Measurements from ENCODE around the gene ZBTB25. TPM values are rescaled to one million over a fixed set of nuclear protein-coding genes. Genes with fewer than 3 reads are reported as not detected.

Gene ZBTB25
- total RNA-seq, 1 experiment from 2014 or later, result 6.0 TPM

DNA sequence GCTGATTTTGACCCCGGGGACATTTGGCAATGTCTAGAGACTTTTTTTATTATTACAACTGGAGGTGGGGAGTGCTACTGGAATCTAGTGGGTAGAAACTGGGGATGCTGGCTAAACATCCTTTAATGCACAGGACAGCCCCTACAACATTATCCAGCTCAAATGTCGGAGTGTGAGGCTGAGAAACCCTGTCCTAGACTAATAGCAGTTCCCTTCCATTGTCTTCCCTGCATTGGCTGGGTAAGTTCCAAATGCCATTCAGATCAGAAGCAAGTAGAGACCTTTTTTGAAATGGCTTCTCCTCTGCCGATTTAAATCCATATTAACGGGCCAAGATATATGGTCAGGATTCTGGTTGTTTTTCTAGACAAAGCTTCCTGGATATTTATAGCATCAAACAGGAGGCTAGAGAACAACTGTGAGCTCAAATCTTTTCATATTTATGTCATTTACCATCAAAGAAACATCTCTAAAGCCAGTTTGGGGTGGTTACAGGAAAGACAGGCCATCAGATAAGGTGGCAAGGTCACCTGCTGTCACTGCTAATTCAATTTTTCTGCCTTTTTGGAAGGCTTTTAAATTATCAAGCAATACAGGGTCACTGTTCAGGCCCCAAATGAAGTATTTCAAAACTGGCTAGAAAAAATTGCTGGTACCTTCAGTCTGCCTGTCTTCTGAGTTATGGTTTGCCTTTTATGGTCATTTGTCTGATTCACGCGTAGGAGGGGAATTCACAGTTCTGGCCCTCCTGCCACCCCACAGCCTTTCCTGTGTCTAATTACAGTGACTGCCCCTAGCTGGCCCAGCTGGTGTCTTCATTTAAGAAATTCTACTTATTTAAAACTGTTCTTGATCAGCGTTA is 58.4 kb downstream of the ZBTB25 start:
- DNase-seq (ENCODE audit: low read depth), result peak; percentile 84

DNA sequence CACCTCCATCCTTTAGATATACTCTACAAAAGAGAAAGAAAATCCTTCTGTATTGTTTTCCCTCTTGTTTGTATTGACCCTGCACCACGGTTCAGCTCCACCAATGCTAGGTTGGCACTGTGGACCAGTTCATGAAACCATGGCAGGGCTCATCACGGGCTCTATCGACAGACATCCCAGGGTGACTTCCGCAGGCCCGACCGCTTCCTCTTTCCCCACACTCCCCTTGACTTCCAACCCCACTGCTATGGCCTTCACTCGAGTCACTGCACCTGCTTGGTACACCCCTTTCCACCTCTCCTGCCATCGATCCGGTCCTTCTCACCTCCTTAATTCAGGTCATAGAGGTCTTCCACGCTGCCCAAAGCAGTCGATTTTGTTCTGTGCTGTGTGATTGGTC is 59.5 kb downstream of the ZBTB25 start:
- DNase-seq (ENCODE audit: low read depth), result no peak

DNA sequence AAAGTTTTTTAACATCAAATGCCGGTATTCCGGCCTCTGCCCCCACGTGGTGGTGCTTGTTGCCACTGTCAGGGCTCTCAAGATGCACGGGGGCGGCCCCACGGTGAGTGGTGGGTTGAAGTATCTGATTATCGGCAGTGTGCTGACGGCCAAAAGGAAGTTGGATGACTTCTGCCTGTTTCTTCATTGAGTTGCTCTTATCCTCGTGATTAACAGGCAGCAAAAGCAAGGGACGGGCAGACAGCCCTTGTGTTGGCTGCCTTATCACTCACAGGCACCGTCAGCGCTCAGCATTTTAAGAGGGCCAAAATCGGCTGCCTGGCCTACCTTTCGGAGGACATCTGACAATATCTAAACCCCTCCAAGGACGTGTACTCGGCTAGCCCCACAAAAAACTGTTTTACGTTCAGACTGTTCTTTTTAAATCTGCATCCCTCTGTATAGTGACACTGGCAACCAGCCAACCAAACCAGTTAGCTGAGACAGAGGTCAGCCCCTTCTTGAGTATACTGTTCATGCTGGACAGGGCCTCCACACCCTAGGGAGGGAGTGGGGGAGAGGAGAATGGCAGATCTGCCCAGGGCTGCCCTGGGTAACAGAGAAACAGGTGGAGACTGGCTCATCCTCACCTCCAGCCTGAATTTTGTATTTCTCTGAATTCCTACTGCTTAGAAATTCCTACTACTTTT is 61.2 kb downstream of the ZBTB25 start:
- DNase-seq (ENCODE audit: low read depth), result no peak

DNA sequence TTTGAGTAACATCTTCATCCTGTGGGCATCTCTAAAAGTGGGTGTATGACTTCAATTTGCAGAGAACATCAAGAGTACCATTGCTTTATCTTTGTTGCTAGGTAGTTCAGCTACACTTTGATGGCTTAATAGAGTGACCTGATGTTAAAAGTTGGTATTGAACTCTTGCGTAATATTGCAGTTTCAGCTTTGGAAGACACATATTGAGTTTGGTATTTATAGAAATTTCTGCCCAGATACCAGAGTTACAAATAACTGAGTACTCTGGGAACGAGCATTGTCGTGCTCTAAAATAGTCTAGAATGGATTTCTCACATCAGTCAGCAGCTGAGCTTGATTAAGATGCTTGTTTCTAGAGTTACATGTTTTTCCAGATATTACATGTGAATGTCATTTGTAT is 63.1 kb downstream of the ZBTB25 start:
- no peak for DNase-seq (ENCODE audit: low read depth)

DNA sequence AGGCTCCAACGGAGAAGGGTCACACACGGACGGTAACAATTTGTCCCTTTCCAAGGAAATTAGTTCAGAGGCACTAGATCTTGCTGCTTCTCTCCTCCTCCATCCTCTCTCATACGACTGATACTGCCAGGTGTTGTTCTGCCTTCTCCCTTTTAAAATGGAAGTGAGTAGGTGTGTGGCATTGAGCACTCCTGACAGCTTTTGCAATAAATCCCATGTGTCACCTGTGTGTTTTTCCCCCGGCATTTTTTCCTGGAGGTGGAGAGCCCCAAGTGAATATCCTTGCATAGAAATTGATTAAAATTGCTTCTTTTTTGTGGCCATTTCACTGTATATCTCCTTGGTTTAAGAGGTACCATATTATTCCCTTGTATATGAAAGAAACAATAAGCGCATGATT is 64.5 kb downstream of the ZBTB25 start:
- DNase-seq (ENCODE audit: low read depth), result no peak

DNA sequence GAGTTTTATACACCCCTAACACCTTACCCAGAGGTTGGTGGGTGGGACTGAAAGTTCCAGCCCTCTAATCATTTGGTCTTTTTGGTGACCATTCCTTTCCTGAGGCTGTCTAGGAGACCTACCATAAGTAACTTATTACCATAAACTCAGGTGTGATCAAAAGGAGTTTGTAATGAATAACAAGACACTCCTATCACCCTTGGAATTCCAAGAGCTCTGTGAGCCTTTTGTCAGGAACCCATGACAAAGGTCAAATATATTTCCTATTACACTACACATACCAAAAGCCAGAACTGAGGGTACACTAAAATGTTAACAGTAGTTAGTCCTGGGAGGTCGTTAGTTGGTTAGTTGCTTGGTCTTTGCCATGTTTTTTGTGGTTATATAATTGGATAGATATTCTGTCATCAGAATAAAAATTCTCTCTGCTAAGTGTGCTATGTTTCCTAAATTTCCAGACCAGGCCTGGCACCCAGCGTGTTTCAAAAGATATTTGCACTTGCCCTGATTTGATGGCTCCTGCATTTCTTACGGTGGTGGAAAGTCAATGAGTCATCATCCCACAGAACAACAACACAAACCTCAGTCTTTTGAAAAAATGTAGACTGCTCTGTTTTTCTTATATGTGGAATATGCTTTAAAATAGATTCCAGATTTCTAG is 65.3 kb downstream of the ZBTB25 start:
- DNase-seq (ENCODE audit: low read depth), result peak; percentile 81

DNA sequence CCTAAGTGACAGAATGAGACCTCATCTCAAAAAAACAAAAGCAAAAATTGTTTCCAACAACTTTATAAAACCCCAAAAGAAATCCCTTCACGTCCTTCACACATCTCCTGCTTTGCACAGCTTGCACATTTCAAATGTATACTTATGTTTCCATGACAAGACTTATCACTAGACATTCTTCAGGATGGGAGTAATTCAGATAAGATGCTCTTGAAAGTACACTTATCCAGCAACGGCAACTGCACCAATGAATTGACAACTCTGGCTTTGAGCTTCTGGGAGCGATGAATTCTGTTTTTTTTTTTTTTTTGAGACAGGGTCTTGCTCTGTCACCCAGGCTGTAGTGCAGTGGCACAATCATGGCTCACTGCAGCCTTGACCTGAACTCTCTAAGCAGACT is 69.1 kb downstream of the ZBTB25 start:
- no peak for DNase-seq (ENCODE audit: low read depth)

DNA sequence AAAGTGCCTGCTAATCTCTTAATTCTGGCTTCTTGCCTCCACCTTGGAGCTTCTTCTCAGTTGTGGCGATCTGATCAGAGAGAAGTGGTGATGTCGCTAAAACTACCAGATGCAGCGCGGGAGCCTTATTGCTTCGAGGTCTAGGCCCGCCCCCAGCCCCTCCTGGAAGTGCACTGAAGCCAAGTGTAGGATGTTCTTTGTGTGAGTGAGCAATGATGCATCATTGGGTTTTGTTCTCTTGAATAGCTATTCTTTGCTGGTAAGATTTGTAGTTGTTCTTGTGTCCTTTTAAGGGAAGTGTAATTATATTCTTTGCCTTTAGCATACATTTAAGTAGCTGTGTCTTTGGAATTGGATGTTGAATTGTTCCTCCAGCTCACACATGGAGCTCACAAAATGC is 79.7 kb downstream of the ZBTB25 start:
- DNase-seq (ENCODE audit: low read depth), result peak; percentile 67

DNA sequence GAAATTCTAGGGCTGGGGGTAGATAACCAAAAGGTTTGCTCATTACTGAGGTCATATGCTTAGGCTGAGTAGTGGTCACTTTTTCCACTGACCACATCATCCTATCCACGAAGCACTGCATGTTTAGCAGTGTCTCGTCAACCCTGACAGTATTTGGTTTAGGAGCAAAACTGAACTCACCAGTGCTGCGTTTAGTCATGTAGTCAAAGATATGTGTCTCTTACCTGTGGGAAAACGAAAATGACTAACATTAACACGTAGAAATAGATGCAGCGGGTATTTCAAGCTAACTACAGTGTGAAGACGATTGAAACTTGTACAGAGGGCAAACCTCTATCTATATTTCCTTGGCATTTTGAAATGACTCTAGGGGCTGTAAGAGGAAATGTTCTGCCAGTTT is 80.9 kb downstream of the ZBTB25 start:
- no peak for DNase-seq (ENCODE audit: low read depth)

DNA sequence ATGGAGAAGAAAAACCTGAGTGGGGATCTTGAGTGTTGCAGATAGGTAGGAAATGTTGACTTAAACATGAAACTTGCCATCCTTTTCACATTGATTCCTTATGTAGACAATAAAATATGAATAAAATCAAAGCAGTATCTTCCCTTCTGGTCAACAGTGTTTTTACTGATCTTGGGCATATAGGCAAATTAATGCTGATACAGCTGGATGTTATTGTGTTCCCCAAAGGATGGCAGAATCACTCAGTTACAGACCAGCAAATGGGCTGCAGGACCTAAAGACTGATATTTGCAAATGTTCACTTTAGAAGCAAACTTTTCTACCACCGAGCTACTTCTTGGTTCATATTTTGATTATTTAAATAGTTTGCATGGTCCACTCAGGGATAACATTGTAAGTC is 81.6 kb downstream of the ZBTB25 start:
- DNase-seq (ENCODE audit: low read depth), result no peak

DNA sequence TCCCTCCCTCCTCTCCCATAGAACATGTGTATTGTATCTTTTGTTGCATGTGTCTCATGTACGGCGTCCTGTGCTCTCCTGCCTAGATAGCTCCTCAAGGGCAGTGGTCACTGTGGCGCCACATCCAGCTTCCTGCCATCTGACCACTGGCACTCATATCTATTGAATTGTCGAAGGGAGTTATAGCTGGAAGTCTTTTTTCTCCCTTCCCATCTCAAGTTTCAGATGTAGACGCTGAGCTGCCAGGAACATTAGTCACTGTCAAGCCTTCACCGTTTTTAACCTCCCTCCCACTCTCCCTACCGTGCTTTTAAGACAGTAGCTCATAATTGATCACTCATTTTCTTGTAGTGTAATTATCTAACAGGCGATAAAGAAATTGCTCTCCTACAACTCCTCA is 82.5 kb downstream of the ZBTB25 start:
- peak; percentile 93 for DNase-seq (ENCODE audit: low read depth)

DNA sequence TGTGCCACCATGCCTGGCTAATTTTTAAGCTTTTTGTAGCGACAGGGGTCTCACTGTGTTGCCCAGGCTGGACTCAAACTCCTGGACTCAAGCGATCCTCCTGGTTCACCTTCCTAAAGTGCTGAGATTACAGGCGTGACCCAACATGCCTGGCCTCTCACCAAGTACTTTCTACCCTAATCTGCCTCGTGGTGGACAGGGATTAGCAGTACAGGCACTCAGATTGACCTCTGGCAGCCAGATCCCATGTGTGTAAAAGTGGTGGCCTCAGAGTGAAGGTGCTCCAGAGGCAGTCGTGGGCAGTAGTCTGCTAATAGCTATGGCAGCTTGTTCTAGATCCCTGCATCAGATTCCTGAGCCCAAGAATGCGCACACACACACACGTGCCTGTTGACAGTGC is 84.6 kb downstream of the ZBTB25 start:
- no peak for DNase-seq (ENCODE audit: low read depth)

DNA sequence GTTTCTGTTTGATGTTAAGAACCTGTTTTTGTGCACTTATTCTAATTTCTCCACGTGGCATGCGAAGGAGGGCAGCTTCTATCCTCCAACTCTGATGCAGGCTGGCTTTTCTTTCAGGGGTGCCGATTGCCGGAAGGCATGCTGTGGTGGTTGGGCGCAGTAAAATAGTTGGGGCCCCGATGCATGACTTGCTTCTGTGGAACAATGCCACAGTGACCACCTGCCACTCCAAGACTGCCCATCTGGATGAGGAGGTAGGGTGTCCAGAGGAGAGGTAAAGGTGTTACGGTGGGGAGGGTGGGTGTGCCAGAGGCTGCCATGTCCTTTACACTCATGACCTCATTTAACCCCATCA is 85.9 kb downstream of the ZBTB25 start:
- DNase-seq (ENCODE audit: low read depth), result no peak

DNA sequence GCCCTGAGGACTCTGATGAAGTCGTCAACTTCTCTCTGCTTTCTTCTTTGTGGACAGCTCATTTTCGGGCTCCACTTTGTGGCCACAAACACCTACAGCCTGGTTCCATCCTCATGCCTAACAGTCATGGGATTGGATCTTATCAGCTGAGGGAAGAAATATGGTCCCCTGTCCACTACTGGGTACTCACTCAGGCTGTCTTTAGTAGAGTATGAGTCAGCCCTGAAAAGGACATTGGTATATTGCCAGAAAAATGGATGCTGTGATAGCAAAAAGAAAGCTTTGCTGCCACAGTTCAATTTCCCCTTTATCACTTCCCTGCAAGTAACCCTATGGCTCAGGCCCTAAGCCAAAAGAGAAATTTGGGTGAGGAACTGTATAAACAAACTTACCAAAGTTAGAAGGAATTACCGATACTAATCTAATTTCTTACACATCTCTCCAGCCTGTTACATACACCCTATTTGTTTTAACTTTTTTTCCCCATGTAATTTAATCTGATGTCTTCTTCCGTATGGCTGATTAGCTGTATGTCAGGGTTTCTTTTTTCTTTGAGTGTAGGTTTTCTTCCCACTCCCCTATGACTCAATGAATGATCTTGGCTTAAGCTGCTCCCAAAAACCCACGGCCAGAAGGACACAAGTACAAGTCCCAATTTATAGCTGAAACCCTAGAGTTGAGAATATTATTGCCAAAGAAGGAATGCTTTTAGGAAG is 86.4 kb downstream of the ZBTB25 start:
- peak; percentile 32 for DNase-seq (ENCODE audit: low read depth)

DNA sequence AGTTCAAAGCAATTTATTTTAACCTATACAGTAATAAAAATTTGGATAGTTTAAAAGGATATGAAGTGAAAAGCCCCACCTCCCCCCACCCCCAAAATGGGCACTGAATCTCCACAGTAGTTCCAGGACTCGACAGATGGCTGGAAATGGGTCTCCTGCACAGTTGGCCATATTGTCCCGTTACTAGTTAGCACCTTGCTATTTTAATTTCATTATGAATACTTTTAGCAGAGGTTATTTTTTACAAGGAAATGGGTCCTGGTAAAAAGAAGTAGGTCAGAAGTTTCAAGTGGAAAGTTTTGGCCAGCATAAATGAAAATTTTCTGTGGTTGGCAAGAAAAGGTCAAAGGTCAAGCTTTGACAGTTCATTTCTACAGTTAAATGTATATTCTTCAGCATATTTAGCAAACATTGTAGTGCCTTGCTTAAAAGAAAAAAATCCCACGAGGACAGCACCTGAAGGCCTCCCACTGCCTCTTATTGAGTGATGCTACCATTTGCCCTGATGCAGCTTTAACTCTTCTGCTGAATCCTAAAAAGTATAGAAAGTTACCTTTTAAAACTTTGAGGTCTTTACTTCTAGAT is 87.2 kb downstream of the ZBTB25 start:
- DNase-seq (ENCODE audit: low read depth), result no peak

DNA sequence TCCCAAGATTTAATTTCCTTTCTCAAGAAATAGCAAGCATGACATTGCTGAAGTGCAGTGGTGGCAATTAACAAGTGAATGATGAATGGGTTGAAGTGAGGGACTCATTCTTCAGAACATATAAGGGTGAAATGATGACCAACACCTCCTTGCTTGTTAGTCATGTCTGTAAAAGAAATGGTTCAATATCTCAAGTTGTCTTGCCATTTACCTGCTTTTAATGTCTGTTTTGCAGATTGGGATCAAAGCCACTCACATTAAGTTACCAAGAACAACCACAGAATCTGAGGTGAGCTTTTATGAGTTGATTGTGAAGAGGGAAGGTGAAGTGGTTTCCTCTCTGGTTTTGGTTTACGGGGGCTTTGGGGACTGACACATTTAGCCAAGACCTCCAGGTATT is 91.4 kb downstream of the ZBTB25 start:
- DNase-seq (ENCODE audit: low read depth), result no peak

DNA sequence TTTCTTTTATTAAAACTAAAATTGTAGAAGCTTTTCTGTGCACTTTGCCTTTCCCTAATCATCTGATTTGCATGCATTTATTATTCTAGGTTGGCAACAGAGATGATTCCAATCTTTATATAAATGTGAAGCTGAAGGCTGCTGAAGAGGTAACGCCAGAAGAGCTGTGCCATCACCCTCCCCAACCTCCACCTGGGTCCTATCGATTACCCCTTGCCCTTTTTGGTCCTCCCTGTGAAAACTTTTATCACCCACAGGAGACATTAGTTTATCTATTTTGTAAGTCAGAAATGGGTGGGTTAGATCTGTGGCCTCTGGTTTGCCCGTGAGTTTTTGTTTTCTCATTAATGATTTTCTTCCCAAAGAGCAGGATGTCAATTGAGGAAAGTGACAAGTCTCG is 92.6 kb downstream of the ZBTB25 start:
- DNase-seq (ENCODE audit: low read depth), result no peak

DNA sequence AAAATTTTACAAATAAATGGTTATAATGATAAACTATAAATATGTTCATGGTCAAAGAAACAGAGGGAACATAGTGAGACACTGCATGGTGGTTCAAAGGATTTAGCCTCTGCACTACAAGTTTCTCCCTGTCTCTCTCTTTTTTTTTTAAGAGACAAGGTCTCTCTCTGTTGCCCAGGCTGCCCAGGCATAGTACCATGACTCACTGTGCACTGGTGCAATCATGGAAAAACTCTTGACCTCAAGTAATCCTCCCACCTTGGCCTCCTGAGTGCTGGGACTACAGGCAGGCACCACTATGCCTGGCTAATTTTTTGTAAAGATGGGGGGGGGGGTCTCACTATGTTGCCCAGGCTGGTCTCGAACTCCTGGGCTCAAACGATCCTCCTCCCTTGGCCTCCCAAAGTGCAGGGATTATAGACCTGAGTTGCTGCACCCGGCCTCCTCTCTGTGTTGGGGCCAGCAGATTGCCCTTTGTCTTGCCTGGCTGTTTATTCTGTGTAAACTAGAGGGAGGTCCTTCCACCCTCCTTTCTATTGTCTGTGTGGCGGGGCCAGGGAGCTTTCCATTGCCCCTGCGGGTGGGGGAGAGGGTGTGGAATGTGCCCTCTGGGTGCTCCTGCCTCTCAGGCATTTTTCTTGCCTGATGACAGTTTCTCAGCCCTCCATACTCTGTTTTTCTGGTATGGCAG is 93.4 kb downstream of the ZBTB25 start:
- peak; percentile 72 for DNase-seq (ENCODE audit: low read depth)

DNA sequence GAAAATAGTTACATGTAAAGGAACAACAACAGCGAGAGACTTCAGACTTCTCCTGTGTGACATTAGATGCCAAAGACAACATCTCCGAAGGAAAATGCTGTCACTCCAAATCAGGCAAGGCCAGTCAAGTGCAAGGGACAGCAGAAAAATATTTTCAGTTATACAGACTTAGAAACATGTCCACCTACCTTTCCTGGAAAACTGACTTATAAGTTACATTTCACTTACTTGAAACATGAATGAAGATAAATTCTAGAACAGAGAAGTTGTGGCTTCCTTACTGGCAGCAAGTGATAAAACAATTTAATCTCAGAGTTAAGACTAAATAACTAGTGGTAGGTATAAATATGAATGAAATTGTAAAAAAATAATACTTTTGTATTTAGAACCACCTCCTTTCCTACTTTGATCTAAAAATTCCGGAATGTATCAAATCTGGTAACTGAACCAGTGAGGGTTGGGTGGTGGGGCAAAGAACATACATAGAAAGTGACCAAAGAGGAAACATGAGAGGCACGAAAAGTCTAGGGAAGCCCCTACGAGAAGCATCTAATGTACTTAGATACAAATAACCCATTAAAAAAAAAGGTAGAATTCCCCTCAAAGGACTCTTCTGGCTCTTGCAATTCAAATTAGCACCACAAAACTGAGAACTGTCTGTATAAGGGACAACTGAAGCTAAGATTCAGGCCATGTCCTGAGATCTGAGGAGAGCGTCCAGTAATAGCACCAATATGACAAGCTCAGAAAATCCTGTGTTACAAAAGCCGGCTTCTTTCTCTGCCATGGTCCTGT is 94.3 kb downstream of the ZBTB25 start:
- DNase-seq (ENCODE audit: low read depth), result no peak

DNA sequence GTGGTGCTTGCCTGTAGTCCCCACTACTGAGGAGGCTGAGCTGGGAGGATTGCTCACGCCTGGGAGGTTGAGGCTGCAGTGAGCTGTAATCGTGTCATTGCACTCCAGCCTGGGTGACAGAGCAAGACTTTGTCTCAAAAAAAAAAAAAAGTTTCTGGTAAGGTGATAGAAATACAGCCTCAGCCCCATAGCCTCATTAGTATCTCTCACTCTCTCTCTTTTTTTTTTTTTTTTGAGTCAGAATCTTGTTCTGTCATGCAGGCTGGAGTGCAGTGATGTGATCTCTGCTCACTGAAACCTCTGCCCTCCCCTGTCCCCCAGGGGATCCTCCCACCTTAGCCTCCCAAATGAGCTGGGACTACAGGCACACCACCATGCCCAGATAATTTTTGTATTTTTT is 96.3 kb downstream of the ZBTB25 start:
- no peak for DNase-seq (ENCODE audit: low read depth)
